BLaER1 treated with 17β-estradiol and CSF1 and Interleukin-3, amounts not matched to agents 10 nM and 100 nM (cell line): ENCODE measurements around the gene SLC7A8.

Source experiments
- H3K27ac ChIP-seq, 11 experiments: shearing (Covaris generic); formaldehyde crosslinking; 2 replicates each; pipeline ENCODE4 v1.8.1; 2022
- H3K27me3 ChIP-seq, 11 experiments: shearing (Covaris generic); formaldehyde crosslinking; 2 replicates each; pipeline ENCODE4 v1.8.1; 2022
- H3K36me3 ChIP-seq, 11 experiments: shearing (Covaris generic); formaldehyde crosslinking; 2 replicates each; pipeline ENCODE4 v1.8.1; 2022
- H3K4me1 ChIP-seq, 10 experiments: shearing (Covaris generic); formaldehyde crosslinking; 2 replicates each; pipeline ENCODE4 v1.8.1; 2022
- H3K4me2 ChIP-seq, 11 experiments: shearing (Covaris generic); formaldehyde crosslinking; 2 replicates each; pipeline ENCODE4 v1.8.1; 2022
- H3K4me3 ChIP-seq, 10 experiments: shearing (Covaris generic); formaldehyde crosslinking; 2 replicates each; pipeline ENCODE4 v1.8.1; 2022
- H3K9ac ChIP-seq, 11 experiments: shearing (Covaris generic); formaldehyde crosslinking; 2 replicates each; pipeline ENCODE4 v1.8.1; 2022
- H3K9me3 ChIP-seq, 11 experiments: shearing (Covaris generic); formaldehyde crosslinking; replicated peaks in 1 of 11; 2 replicates each; pipeline ENCODE4 v1.8.1; 2022
- H4K20me1 ChIP-seq, 11 experiments: shearing (Covaris generic); formaldehyde crosslinking; 2 replicates each; pipeline ENCODE4 v1.8.1; 2022
- Cebpa-rat ChIP-seq, 11 experiments: shearing (Covaris generic); IDR thresholded peaks; 2 replicates each; pipeline ENCODE4 v1.8.1; 2022

SLC7A8 gene

GRCh38 chr14:23093104-23093503 lies 90.4 kb downstream of the SLC7A8 start:
- Histone ChIP-seq H3K4me3 (peak overlapping the region in 8 of 10 experiments; percentile 71 to 93 (median 84); a peak in 11 of 20 replicates), H3K36me3 (peaks cover 59 to 69% (median 65%) of the 10 kb centered on the region in 11 experiments)

GRCh38 chr14:23091294-23092225 lies 91.9 kb downstream of the SLC7A8 start:
- H3K27ac ChIP-seq = no peak overlapping the region
- H3K27me3 ChIP-seq = no peaks in the 10 kb centered on the region
- peaks cover 40 to 72% (median 61%) of the 10 kb centered on the region in 11 experiments; a peak in 21 of 22 replicates for H4K20me1 ChIP-seq
- peak overlapping the region in 2 of 11 experiments; percentile 0 to 28; a peak in 4 of 22 replicates for H3K9ac ChIP-seq
- no peak overlapping the region for H3K4me3 ChIP-seq
- TF ChIP-seq Cebpa-rat (IDR thresholded peaks at IDR 0.05) = no peak
- no peak overlapping the region; a peak in 1 of 22 replicates for H3K4me2 ChIP-seq
- H3K36me3 ChIP-seq = peaks cover 68 to 71% (median 70%) of the 10 kb centered on the region in 11 experiments
- H3K4me1 ChIP-seq = peaks cover 16 to 57% (median 21%) of the 10 kb centered on the region in 10 experiments
- H3K9me3 ChIP-seq = no peaks in the 10 kb centered on the region

More at GRCh38 chr14:23093104-23093503, 90.4 kb downstream of the SLC7A8 start:
- H4K20me1 ChIP-seq = peaks cover 34 to 72% (median 63%) of the 10 kb centered on the region in 11 experiments; a peak in 21 of 22 replicates
- no peaks in the 10 kb centered on the region for H3K27me3 ChIP-seq
- H3K27ac ChIP-seq = no peak overlapping the region
- TF ChIP-seq Cebpa-rat (IDR thresholded peaks at IDR 0.05) = no peak
- peak overlapping the region in 10 of 11 experiments; percentile 90 to 99 (median 97); a peak in 14 of 22 replicates for H3K9ac ChIP-seq
- H3K4me2 ChIP-seq = peak overlapping the region; percentile 82 to 99 (median 92)
- no peaks in the 10 kb centered on the region for H3K9me3 ChIP-seq
- H3K4me1 ChIP-seq = peaks cover 29 to 57% (median 33%) of the 10 kb centered on the region in 10 experiments

GRCh38 chr14:23090254-23090636 lies 93.2 kb downstream of the SLC7A8 start:
- Histone ChIP-seq H3K9ac (peak overlapping the region in 3 of 11 experiments; percentile 7 to 35 (median 22); a peak in 2 of 22 replicates), H3K36me3 (peaks cover 77 to 84% (median 83%) of the 10 kb centered on the region in 11 experiments), H3K4me2 (no peak overlapping the region), H4K20me1 (peaks cover 44 to 83% (median 74%) of the 10 kb centered on the region in 11 experiments; a peak in 21 of 22 replicates), H3K4me3 (no peak overlapping the region), H3K9me3 (no peaks in the 10 kb centered on the region), H3K27me3 (no peaks in the 10 kb centered on the region), H3K4me1 (peaks cover 11 to 68% (median 16%) of the 10 kb centered on the region in 10 experiments), H3K27ac (no peak overlapping the region)
- TF ChIP-seq Cebpa-rat (IDR thresholded peaks at IDR 0.05) = no peak

- peaks cover 82 to 90% (median 89%) of the 10 kb centered on the region in 11 experiments for H3K36me3 ChIP-seq
- peaks cover 11 to 73% (median 16%) of the 10 kb centered on the region in 10 experiments for H3K4me1 ChIP-seq
- no peak overlapping the region for H3K4me3 ChIP-seq
- H4K20me1 ChIP-seq = peaks cover 44 to 83% (median 74%) of the 10 kb centered on the region in 11 experiments; a peak in 21 of 22 replicates
- H3K9ac ChIP-seq = peak overlapping the region in 3 of 11 experiments; percentile 7 to 35 (median 22); a peak in 1 of 22 replicates
- no peak overlapping the region for H3K27ac ChIP-seq
- no peak overlapping the region for H3K4me2 ChIP-seq
- H3K9me3 ChIP-seq = no peaks in the 10 kb centered on the region
- H3K27me3 ChIP-seq = no peaks in the 10 kb centered on the region
- TF ChIP-seq Cebpa-rat (IDR thresholded peaks at IDR 0.05) = no peak
Observed at GRCh38 chr14:23089498-23090253, 93.8 kb downstream of the SLC7A8 start.

- H3K4me1 ChIP-seq = peaks cover 0 to 67% (median 0%) of the 10 kb centered on the region in 10 experiments; a peak in 6 of 20 replicates
- H3K27me3 ChIP-seq = no peaks in the 10 kb centered on the region
- H3K4me3 ChIP-seq = no peak overlapping the region
- H3K27ac ChIP-seq = peak overlapping the region in 1 of 11 experiments; percentile 37; a peak in 1 of 22 replicates
- no peak for TF ChIP-seq Cebpa-rat (IDR thresholded peaks at IDR 0.05)
- H4K20me1 ChIP-seq = peaks cover 13 to 81% (median 54%) of the 10 kb centered on the region in 11 experiments; a peak in 20 of 22 replicates
- H3K9me3 ChIP-seq = no peaks in the 10 kb centered on the region
- peaks cover 95 to 100% (median 100%) of the 10 kb centered on the region in 11 experiments for H3K36me3 ChIP-seq
- peak overlapping the region in 2 of 11 experiments; percentile 31 to 69; a peak in 3 of 22 replicates for H3K4me2 ChIP-seq
- peak overlapping the region in 2 of 11 experiments; percentile 1 to 35; a peak in 1 of 22 replicates for H3K9ac ChIP-seq
Observed at GRCh38 chr14:23086565-23086964, 96.9 kb downstream of the SLC7A8 start.

GRCh38 chr14:23085458-23085857 lies 98.0 kb downstream of the SLC7A8 start:
- Histone ChIP-seq H3K4me1 (peaks cover 0 to 67% (median 0%) of the 10 kb centered on the region in 10 experiments; a peak in 6 of 20 replicates), H4K20me1 (peaks cover 9 to 74% (median 43%) of the 10 kb centered on the region in 11 experiments; a peak in 19 of 22 replicates), H3K9ac (peak overlapping the region in 1 of 11 experiments; percentile 37; a peak in 1 of 22 replicates), H3K27me3 (no peaks in the 10 kb centered on the region), H3K9me3 (no peaks in the 10 kb centered on the region), H3K4me3 (no peak overlapping the region), H3K36me3 (peaks cover 95 to 100% (median 100%) of the 10 kb centered on the region in 11 experiments), H3K4me2 (peak overlapping the region in 3 of 11 experiments; percentile 29 to 69 (median 38); a peak in 6 of 22 replicates), H3K27ac (peak overlapping the region in 2 of 11 experiments; percentile 34 to 49; a peak in 3 of 22 replicates)
- TF ChIP-seq Cebpa-rat (IDR thresholded peaks at IDR 0.05) = no peak

GRCh38 chr14:23080474-23080873 lies 103.0 kb downstream of the SLC7A8 start:
- H3K36me3 ChIP-seq = peaks cover 97 to 100% (median 100%) of the 10 kb centered on the region in 11 experiments
- no peaks in the 10 kb centered on the region for H3K9me3 ChIP-seq
- H3K4me2 ChIP-seq = peak overlapping the region in 3 of 11 experiments; percentile 57 to 82 (median 64); a peak in 6 of 22 replicates
- H3K9ac ChIP-seq = peak overlapping the region in 8 of 11 experiments; percentile 17 to 73 (median 46); a peak in 9 of 22 replicates
- no peaks in the 10 kb centered on the region for H3K27me3 ChIP-seq
- H3K4me3 ChIP-seq = no peak overlapping the region; a peak in 1 of 20 replicates
- H4K20me1 ChIP-seq = peaks cover 0 to 88% (median 42%) of the 10 kb centered on the region in 11 experiments; a peak in 16 of 22 replicates
- peaks cover 0 to 75% (median 18%) of the 10 kb centered on the region in 10 experiments; a peak in 17 of 20 replicates for H3K4me1 ChIP-seq
- TF ChIP-seq Cebpa-rat (IDR thresholded peaks at IDR 0.05) = no peak
- peak overlapping the region in 4 of 11 experiments; percentile 43 to 82 (median 74); a peak in 7 of 22 replicates for H3K27ac ChIP-seq

- Histone ChIP-seq H3K9me3 (no peaks in the 10 kb centered on the region), H3K4me2 (peak overlapping the region in 4 of 11 experiments; percentile 17 to 82 (median 60); a peak in 7 of 22 replicates), H3K9ac (peak overlapping the region; percentile 6 to 73 (median 33); a peak in 14 of 22 replicates), H3K4me3 (no peak overlapping the region; a peak in 1 of 20 replicates), H3K4me1 (peaks cover 0 to 68% (median 18%) of the 10 kb centered on the region in 10 experiments; a peak in 17 of 20 replicates), H3K36me3 (peaks cover 99 to 100% (median 100%) of the 10 kb centered on the region in 11 experiments), H3K27ac (peak overlapping the region in 6 of 11 experiments; percentile 10 to 82 (median 58); a peak in 10 of 22 replicates), H4K20me1 (peaks cover 0 to 86% (median 39%) of the 10 kb centered on the region in 11 experiments; a peak in 14 of 22 replicates), H3K27me3 (no peaks in the 10 kb centered on the region)
- TF ChIP-seq Cebpa-rat (IDR thresholded peaks at IDR 0.05) = no peak
Observed at GRCh38 chr14:23079716-23080115, 103.7 kb downstream of the SLC7A8 start.
